H9 (cell line): ENCODE results near the gene RNF148. TPM values are rescaled to one million over a fixed set of nuclear protein-coding genes. Genes with fewer than 3 reads are reported as not detected.
A peak's percentile ranks its signal among the peaks of the same experiment; 100 is the strongest.

ENCODE experiments used
- DNase-seq: peaks from one replicate; pipeline ENCODE4 v3.0.0-alpha.2; 2017
- H2AFZ ChIP-seq: one replicate; pipeline ENCODE4 v1.6.1; 2013; ENCODE audit warnings: mild to moderate bottlenecking, low read length, control low read depth, moderate library complexity
- H2AK5ac ChIP-seq: 2 replicates; pipeline ENCODE4 v1.6.1; 2013; ENCODE audit warnings: low read length, control low read depth, mixed read lengths; ENCODE audit not compliant: insufficient read length
- H2BK120ac ChIP-seq: one replicate; pipeline ENCODE4 v1.6.1; 2013; ENCODE audit warnings: low read depth, mild to moderate bottlenecking, low read length, control low read depth, inconsistent platforms; ENCODE audit not compliant: poor library complexity, severe bottlenecking
- H2BK12ac ChIP-seq: 2 replicates; pipeline ENCODE4 v1.6.1; 2013; ENCODE audit warnings: low read length, control low read depth, mixed read lengths, low read depth; ENCODE audit not compliant: insufficient read length
- H2BK15ac ChIP-seq: 2 replicates; pipeline ENCODE4 v1.6.1; 2013; ENCODE audit warnings: low read depth, low read length, control low read depth
- H2BK20ac ChIP-seq: one replicate; pipeline ENCODE4 v1.6.1; 2013; ENCODE audit warnings: low read depth, mild to moderate bottlenecking, low read length, control low read depth, inconsistent platforms; ENCODE audit not compliant: poor library complexity, severe bottlenecking
- H2BK5ac ChIP-seq: 2 replicates; pipeline ENCODE4 v1.6.1; 2013; ENCODE audit warnings: low read length, control low read depth, mixed read lengths; ENCODE audit not compliant: insufficient read length
- H3K14ac ChIP-seq: 2 replicates; pipeline ENCODE4 v1.6.1; 2013; ENCODE audit warnings: low read length, control low read depth; ENCODE audit not compliant: insufficient read depth
- H3K18ac ChIP-seq: 2 replicates; pipeline ENCODE4 v1.6.1; 2013; ENCODE audit warnings: low read depth, mild to moderate bottlenecking, mixed read lengths, low read length, control low read depth; ENCODE audit not compliant: insufficient read length
- H3K23ac ChIP-seq: 2 replicates; pipeline ENCODE4 v1.6.1; 2013; ENCODE audit warnings: low read length, control low read depth, mixed read lengths, low read depth; ENCODE audit not compliant: insufficient read length
- H3K23me2 ChIP-seq: 2 replicates; pipeline ENCODE4 v1.6.1; 2013; ENCODE audit warnings: low read depth, mild to moderate bottlenecking, mixed read lengths, low read length, control low read depth; ENCODE audit not compliant: insufficient read length, poor library complexity, severe bottlenecking
- H3K27ac ChIP-seq: 2 replicates; pipeline ENCODE4 v1.5.1; 2013; ENCODE audit warnings: low read length, control low read depth, mixed read lengths, low read depth; ENCODE audit not compliant: insufficient read length
- H3K27me3 ChIP-seq: 2 replicates; pipeline ENCODE4 v1.6.1; 2013; ENCODE audit warnings: low read length, control low read depth, inconsistent platforms; ENCODE audit not compliant: insufficient read depth
- H3K4ac ChIP-seq: 2 replicates; pipeline ENCODE4 v1.6.1; 2013; ENCODE audit warnings: low read depth, mild to moderate bottlenecking, control low read depth, inconsistent platforms, low read length, moderate library complexity
- H3K4me1 ChIP-seq: 2 replicates; pipeline ENCODE4 v1.6.1; 2013; ENCODE audit warnings: low read length, control low read depth, inconsistent platforms; ENCODE audit not compliant: insufficient read depth
- H3K4me2 ChIP-seq: 2 replicates; pipeline ENCODE4 v1.6.1; 2013; ENCODE audit warnings: low read length, control low read depth, mixed read lengths; ENCODE audit not compliant: insufficient read length, insufficient read depth
- H3K56ac ChIP-seq: 2 replicates; pipeline ENCODE4 v1.6.1; 2013; ENCODE audit warnings: low read depth, mild to moderate bottlenecking, mixed read lengths, low read length, control low read depth; ENCODE audit not compliant: insufficient read length
- H3K79me1 ChIP-seq: 2 replicates; pipeline ENCODE4 v1.6.1; 2013; ENCODE audit warnings: low read depth, mild to moderate bottlenecking, moderate library complexity, low read length, control low read depth, inconsistent platforms; ENCODE audit not compliant: insufficient read depth, poor library complexity, severe bottlenecking
- H3K79me2 ChIP-seq: 2 replicates; pipeline ENCODE4 v1.6.1; 2013; ENCODE audit warnings: low read length, control low read depth, inconsistent platforms; ENCODE audit not compliant: insufficient read depth
- H3K9ac ChIP-seq: 2 replicates; pipeline ENCODE4 v1.6.1; 2013; ENCODE audit warnings: low read length, control low read depth, mixed read lengths; ENCODE audit not compliant: insufficient read length; ENCODE audit errors: extremely low read depth
- H3K9me3 ChIP-seq: one replicate; pipeline ENCODE4 v1.6.1; 2013; ENCODE audit warnings: low read depth, low read length, inconsistent platforms; ENCODE audit not compliant: control insufficient read depth
- H3T11ph ChIP-seq: one replicate; pipeline ENCODE4 v1.6.1; 2013; ENCODE audit warnings: mild to moderate bottlenecking, low read length, control low read depth, inconsistent platforms
- H4K20me1 ChIP-seq: one replicate; pipeline ENCODE4 v1.6.1; 2013; ENCODE audit not compliant: control insufficient read depth, insufficient read length, insufficient read depth
- H4K5ac ChIP-seq: 2 replicates; pipeline ENCODE4 v1.6.1; 2013; ENCODE audit warnings: low read depth, mild to moderate bottlenecking, mixed read lengths, low read length, control low read depth; ENCODE audit not compliant: insufficient read length
- H4K8ac ChIP-seq: replicated peaks from 2 replicates; pipeline ENCODE4 v1.6.1; 2013; ENCODE audit warnings: low read length, control low read depth, mixed read lengths, low read depth; ENCODE audit not compliant: insufficient read length
- H4K91ac ChIP-seq: 2 replicates; pipeline ENCODE4 v1.6.1; 2013; ENCODE audit warnings: low read depth, mild to moderate bottlenecking, moderate library complexity, mixed read lengths, low read length, control low read depth; ENCODE audit not compliant: insufficient read length
- H3K27ac Mint-ChIP-seq, 3 experiments: 2 replicates in 2 of 3; 3 replicates in 1 of 3; pipeline ENCODE4 v1.8.0; 2020 to 2021; ENCODE audit warnings: mixed read lengths in 3 of 3, mild to moderate bottlenecking in 1 of 3, moderate library complexity in 1 of 3
- H3K27me3 Mint-ChIP-seq: 2 replicates; pipeline ENCODE4 v1.8.0; 2021; ENCODE audit warnings: low read depth, mild to moderate bottlenecking, moderate library complexity, mixed read lengths
- H3K36me3 Mint-ChIP-seq, 3 experiments: 2 replicates in 2 of 3; 3 replicates in 1 of 3; pipeline ENCODE4 v1.8.0; 2020 to 2021; ENCODE audit warnings: low read depth in 3 of 3, mixed read lengths in 3 of 3; ENCODE audit not compliant: insufficient read depth in 1 of 3
- H3K4me1 Mint-ChIP-seq, 2 experiments: 2 replicates each; pipeline ENCODE4 v1.8.0; 2020; ENCODE audit warnings: mixed read lengths in 2 of 2
- H3K4me3 Mint-ChIP-seq, 2 experiments: 2 replicates in 1 of 2; 3 replicates in 1 of 2; pipeline ENCODE4 v1.8.0; 2020 to 2021; ENCODE audit warnings: mild to moderate bottlenecking in 2 of 2, mixed read lengths in 2 of 2, moderate library complexity in 1 of 2
- H3K9me3 Mint-ChIP-seq, 2 experiments: 2 replicates in 1 of 2; 3 replicates in 1 of 2; pipeline ENCODE4 v1.8.0; 2020; ENCODE audit warnings: mild to moderate bottlenecking in 2 of 2, mixed read lengths in 2 of 2, moderate library complexity in 1 of 2
- CTCF ChIP-seq: fragments of 200-600 bp; sonication (generic); conservative IDR thresholded peaks from 3 replicates; pipeline ENCODE4 v1.8.0; 2021; ENCODE audit warnings: antibody characterized with exemption, mild to moderate bottlenecking
- WGBS: extraction: QIAGEN DNeasy Blood & Tissue Kit; methylation state at CpG from one replicate; pipeline ENCODE4 v1.1.7; 2013; ENCODE audit warnings: missing lambda C conversion rate, low lambda C conversion rate, mixed read lengths; ENCODE audit not compliant: insufficient read length; ENCODE audit errors: extremely low coverage; 5-methylcytosine and 5-hydroxymethylcytosine counted together
- total RNA-seq: library from RNA; stranded (reverse); gene quantifications from 2 replicates; pipeline ENCODE4 v1.2.1, GENCODE V29; 2021

RNF148 gene
- total RNA-seq, 1 experiment from 2014 or later = 0.39 TPM

- Histone ChIP-seq H4K5ac (no peak overlapping the region), H3K18ac (no peak overlapping the region), H3K79me1 (no peaks in the 10 kb centered on the region), H3K27me3 (no peaks in the 10 kb centered on the region), H2BK12ac (no peak overlapping the region), H2BK5ac (no peak overlapping the region), H3K9ac (no peak overlapping the region), H2BK15ac (no peak overlapping the region), H3K23ac (no peak overlapping the region), H4K8ac (no peak overlapping the region), H4K91ac (no peak overlapping the region), H3K23me2 (no peaks in the 10 kb centered on the region), H2AFZ (no peak overlapping the region), H3K9me3 (no peaks in the 10 kb centered on the region), H3K56ac (no peak overlapping the region), H3K27ac (no peak overlapping the region), H3K4me1 (peaks cover 17% of the 10 kb centered on the region; the same call in 1 of the 2 replicates), H3K79me2 (peaks cover 4% of the 10 kb centered on the region; the same call in 1 of the 2 replicates), H2AK5ac (no peak overlapping the region), H2BK20ac (no peak overlapping the region), H4K20me1 (no peaks in the 10 kb centered on the region), H2BK120ac (no peak overlapping the region), H3K4ac (no peak overlapping the region), H3K14ac (no peak overlapping the region), H3K4me2 (no peak overlapping the region), H3T11ph (no peak overlapping the region)
- Mint-ChIP-seq H3K27ac (peak overlapping the region in 1 of 3 experiments; percentile 74; a peak in 2 of 7 replicates), H3K9me3 (peaks cover 3 to 10% of the 10 kb centered on the region in 2 experiments), H3K36me3 (peaks cover 7 to 14% (median 9%) of the 10 kb centered on the region in 3 experiments), H3K4me3 (no peak overlapping the region), H3K4me1 (peaks cover 41 to 43% of the 10 kb centered on the region in 2 experiments), H3K27me3 (no peaks in the 10 kb centered on the region; the same call in 1 of the 2 replicates)
- no peak for DNase-seq
- TF ChIP-seq CTCF = no peak
- no CpG with 5 or more reads among the region's 8 CpGs for WGBS
Measured at GRCh38 chr7:122672536-122672935, 30.2 kb downstream of the RNF148 start.
